Cortex of kidney (tissue), 1 donor: ENCODE data around the gene EPG5.

Source experiments
- DNase-seq: peaks from one replicate; lab custom pipeline; 2025; lab: John Stamatoyannopoulos, UW

EPG5 gene

DNA sequence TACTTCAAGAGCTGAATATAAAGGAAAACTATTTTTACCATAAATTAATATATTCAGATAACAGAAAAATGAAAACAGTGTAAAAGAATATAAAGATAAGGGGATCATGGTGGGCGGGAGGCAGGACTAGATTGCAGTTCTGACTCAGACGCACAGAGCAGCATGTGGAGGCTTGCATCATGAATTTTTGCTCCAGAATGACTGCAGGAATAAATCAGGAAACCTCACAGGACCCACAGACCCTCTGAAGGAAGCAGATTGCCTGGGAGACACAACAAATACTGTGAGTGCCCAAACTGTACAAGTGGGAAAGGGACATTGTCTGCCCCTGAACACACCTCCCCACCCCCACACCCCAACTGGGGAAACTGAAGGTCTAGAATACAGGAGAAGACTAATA is 160.9 kb downstream of the EPG5 start:
- no peak for DNase-seq

DNA sequence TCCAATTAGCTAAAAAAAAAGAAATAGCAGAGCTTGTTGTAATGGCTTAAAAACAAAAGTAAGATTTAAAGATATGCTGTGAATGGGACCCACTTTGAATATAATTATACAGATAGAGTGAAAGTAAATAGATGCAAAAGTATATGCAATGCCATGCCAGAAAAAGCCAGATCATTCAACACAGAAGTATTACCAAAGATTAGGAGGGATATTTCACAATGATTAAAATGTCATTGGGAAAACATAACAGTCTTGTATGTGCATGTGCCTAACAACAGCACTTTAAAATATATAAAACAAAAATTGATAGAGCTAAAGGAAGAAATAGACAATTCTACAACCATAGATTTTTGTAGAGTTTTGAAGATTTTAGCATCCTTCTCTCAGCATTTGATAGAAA is 161.6 kb downstream of the EPG5 start:
- DNase-seq = no peak

DNA sequence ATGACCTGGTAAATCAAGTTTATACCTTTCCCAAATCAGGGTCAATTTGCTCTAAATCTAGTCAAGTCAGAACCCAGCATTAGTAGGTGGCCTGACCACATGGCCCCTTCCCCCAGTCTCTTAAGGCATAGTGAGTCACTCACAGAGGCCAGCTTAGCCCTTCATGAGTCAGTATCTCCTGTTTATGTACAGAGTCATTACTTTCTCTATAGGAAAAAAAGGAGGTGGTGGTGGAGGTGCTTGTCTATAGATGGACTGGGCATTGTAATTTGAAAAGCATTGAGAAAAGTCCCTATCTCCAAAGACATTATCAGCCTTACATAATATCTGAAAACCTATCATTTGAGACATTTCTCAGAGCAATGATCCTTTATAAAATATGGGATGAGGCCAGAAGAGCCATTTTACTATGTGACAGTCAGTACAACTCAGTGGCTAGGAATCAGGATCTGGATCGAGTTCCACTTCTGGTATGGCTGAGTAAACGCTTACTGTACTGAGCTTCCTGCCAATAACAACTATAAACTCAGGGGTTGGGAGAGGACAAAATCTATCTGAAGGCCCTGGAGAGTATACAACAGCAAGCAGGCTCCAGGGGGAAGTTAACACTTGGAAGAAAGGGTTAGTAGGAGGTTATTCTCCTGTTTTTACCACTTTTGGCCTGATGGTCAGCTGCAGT is 164.2 kb downstream of the EPG5 start:
- DNase-seq = no peak

DNA sequence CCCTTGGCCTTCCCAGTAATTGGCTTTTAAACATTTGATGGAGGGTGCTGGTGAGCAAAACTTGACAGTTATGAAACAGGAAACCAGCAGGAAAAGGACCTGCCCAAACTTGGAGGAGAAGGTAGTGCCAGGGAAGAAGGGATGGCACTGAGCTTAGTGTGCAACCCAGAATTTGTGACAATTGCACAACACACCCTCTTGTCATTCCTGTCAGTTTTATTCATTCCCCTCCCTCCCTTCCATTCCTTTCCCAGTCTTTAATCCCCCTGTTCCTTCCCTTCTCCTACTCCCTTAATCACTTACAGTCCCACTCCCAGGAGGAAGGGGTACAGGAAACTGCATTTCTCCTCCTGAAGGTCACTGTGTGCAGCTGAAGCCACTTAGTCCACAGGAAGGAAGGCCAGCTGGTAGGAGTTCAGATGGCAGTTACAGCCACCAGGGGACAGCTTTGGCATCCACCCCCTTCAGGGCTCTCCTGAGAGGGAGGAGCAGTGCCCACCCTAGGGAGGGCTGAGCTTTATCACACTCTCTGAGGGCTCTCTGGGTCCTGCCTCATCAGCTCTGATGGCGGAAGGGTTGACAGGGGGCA is 165.6 kb downstream of the EPG5 start:
- DNase-seq = no peak
